ENCODE measurements around the gene ADCY3. TPM values are rescaled to one million over a fixed set of nuclear protein-coding genes. Genes with fewer than 3 reads are reported as not detected.

ADCY3 gene
- total RNA-seq, 2 experiments from 2014 or later: 28.1 to 31.4 TPM

- Histone ChIP-seq H3K27me3 (ENCODE audit: control insufficient read depth in 1 of 2, insufficient read depth in 2 of 2, low read length in 2 of 2) (no peaks in the 10 kb centered on the region), H3K27ac (ENCODE audit: low read depth in 1 of 2, low read length in 2 of 2) (no peak overlapping the region), H3K9me3 (ENCODE audit: control insufficient read depth in 1 of 2, insufficient read depth in 1 of 2, low read length in 2 of 2) (peaks cover 0 to 9% of the 10 kb centered on the region in 2 experiments), H3K4me1 (ENCODE audit: insufficient read depth, low read length) (peaks cover 9% of the 10 kb centered on the region), H3K4me3 (ENCODE audit: low read length) (no peak overlapping the region), H3K36me3 (ENCODE audit: insufficient read depth, low read length) (peaks cover 15% of the 10 kb centered on the region)
- Mint-ChIP-seq H3K27ac (no peak overlapping the region), H3K27me3 (no peaks in the 10 kb centered on the region), H3K36me3 (ENCODE audit: low read depth) (peaks cover 10% of the 10 kb centered on the region), H3K4me1 (ENCODE audit: low read depth) (peaks cover 17% of the 10 kb centered on the region), H3K4me3 (no peak overlapping the region), H3K9me3 (no peaks in the 10 kb centered on the region)
- DNase-seq (no peak), ATAC-seq (ENCODE audit: poor library complexity) (no peak)
- TF ChIP-seq, protein P1, sequence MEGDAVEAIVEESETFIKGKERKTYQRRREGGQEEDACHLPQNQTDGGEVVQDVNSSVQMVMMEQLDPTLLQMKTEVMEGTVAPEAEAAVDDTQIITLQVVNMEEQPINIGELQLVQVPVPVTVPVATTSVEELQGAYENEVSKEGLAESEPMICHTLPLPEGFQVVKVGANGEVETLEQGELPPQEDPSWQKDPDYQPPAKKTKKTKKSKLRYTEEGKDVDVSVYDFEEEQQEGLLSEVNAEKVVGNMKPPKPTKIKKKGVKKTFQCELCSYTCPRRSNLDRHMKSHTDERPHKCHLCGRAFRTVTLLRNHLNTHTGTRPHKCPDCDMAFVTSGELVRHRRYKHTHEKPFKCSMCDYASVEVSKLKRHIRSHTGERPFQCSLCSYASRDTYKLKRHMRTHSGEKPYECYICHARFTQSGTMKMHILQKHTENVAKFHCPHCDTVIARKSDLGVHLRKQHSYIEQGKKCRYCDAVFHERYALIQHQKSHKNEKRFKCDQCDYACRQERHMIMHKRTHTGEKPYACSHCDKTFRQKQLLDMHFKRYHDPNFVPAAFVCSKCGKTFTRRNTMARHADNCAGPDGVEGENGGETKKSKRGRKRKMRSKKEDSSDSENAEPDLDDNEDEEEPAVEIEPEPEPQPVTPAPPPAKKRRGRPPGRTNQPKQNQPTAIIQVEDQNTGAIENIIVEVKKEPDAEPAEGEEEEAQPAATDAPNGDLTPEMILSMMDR (IDR thresholded peaks at IDR 0.05): no peak
- CTCF ChIA-PET: no interaction called here
- POLR2A ChIA-PET: no interaction called here
- intact Hi-C loops (cut with DNase I, micrococcal nuclease): no loop called here
Observed at GRCh38 chr2:24912523-24912922, 7.5 kb downstream of the ADCY3 start.

GRCh38 chr2:24910245-24910644 is 9.8 kb downstream of the ADCY3 start:
- Histone ChIP-seq H3K36me3 (ENCODE audit: insufficient read depth, low read length) (peaks cover 14% of the 10 kb centered on the region), H3K27ac (ENCODE audit: low read depth in 1 of 2, low read length in 2 of 2) (no peak overlapping the region), H3K4me3 (ENCODE audit: low read length) (no peak overlapping the region), H3K9me3 (ENCODE audit: control insufficient read depth in 1 of 2, insufficient read depth in 1 of 2, low read length in 2 of 2) (peaks cover 0 to 9% of the 10 kb centered on the region in 2 experiments), H3K27me3 (ENCODE audit: control insufficient read depth in 1 of 2, insufficient read depth in 2 of 2, low read length in 2 of 2) (no peaks in the 10 kb centered on the region), H3K4me1 (ENCODE audit: insufficient read depth, low read length) (no peaks in the 10 kb centered on the region)
- CTCF ChIA-PET: no interaction called here
- POLR2A ChIA-PET: no interaction called here
- H3K27me3 Mint-ChIP-seq: no peaks in the 10 kb centered on the region
- ATAC-seq (ENCODE audit: poor library complexity) (no peak), DNase-seq (no peak)
- no peak overlapping the region for H3K27ac Mint-ChIP-seq
- H3K36me3 Mint-ChIP-seq (ENCODE audit: low read depth): peaks cover 9% of the 10 kb centered on the region
- TF ChIP-seq, protein P1 (IDR thresholded peaks at IDR 0.05): no peak
- intact Hi-C loops (cut with DNase I, micrococcal nuclease): no loop called here
- no peak overlapping the region for H3K4me3 Mint-ChIP-seq
- no peaks in the 10 kb centered on the region for H3K9me3 Mint-ChIP-seq
- peaks cover 10% of the 10 kb centered on the region for H3K4me1 Mint-ChIP-seq (ENCODE audit: low read depth)

- ATAC-seq (ENCODE audit: poor library complexity): no peak
- Histone ChIP-seq H3K36me3 (ENCODE audit: insufficient read depth, low read length) (peaks cover 13% of the 10 kb centered on the region), H3K4me3 (ENCODE audit: low read length) (no peak overlapping the region), H3K4me1 (ENCODE audit: insufficient read depth, low read length) (no peaks in the 10 kb centered on the region), H3K9me3 (ENCODE audit: control insufficient read depth in 1 of 2, insufficient read depth in 1 of 2, low read length in 2 of 2) (peaks cover 0 to 9% of the 10 kb centered on the region in 2 experiments), H3K27me3 (ENCODE audit: control insufficient read depth in 1 of 2, insufficient read depth in 2 of 2, low read length in 2 of 2) (no peaks in the 10 kb centered on the region), H3K27ac (ENCODE audit: low read depth in 1 of 2, low read length in 2 of 2) (no peak overlapping the region)
- Mint-ChIP-seq H3K4me1 (ENCODE audit: low read depth) (peaks cover 10% of the 10 kb centered on the region), H3K27me3 (no peaks in the 10 kb centered on the region), H3K27ac (no peak overlapping the region), H3K36me3 (ENCODE audit: low read depth) (peaks cover 9% of the 10 kb centered on the region), H3K9me3 (no peaks in the 10 kb centered on the region), H3K4me3 (no peak overlapping the region)
- intact Hi-C loops (cut with DNase I, micrococcal nuclease): no loop called here
- POLR2A ChIA-PET: no interaction called here
- no peak for DNase-seq
- CTCF ChIA-PET: no interaction called here
- TF ChIP-seq, protein P1 (IDR thresholded peaks at IDR 0.05): no peak
Observed at GRCh38 chr2:24909555-24910177, 10.4 kb downstream of the ADCY3 start.
